GM23338 (cell line): ENCODE measurements around the gene GSDMA.

Source experiments
- CREB1 ChIP-seq: fragments of 250-450 bp; sonication (Bioruptor Pico); IDR thresholded peaks from 2 replicates; pipeline ENCODE4 v1.5.0; 2020; ENCODE audit warnings: low read depth, mild to moderate bottlenecking, moderate library complexity
- CTCF ChIP-seq, 2 experiments: fragments of 200-600 bp in 1 of 2; sonication (generic) in 1 of 2; conservative IDR thresholded peaks; 2 replicates each; pipeline versions ENCODE4 v1.5.1 to v1.6.1; 2016 to 2017; ENCODE audit warnings: antibody characterized with exemption in 2 of 2, low read depth in 2 of 2, mild to moderate bottlenecking in 2 of 2, moderate library complexity in 1 of 2
- EZH2 ChIP-seq: fragments of 200-600 bp; sonication (generic); IDR thresholded peaks from one replicate; pipeline ENCODE4 v1.8.0; 2017; ENCODE audit warnings: antibody characterized with exemption, mild to moderate bottlenecking, low read depth; ENCODE audit not compliant: unreplicated experiment
- EZH2phosphoT487 ChIP-seq: fragments of 200-600 bp; sonication (generic); IDR thresholded peaks from one replicate; pipeline ENCODE4 v1.8.1; 2018; ENCODE audit warnings: antibody characterized with exemption; ENCODE audit not compliant: unreplicated experiment
- JUNB ChIP-seq: IDR thresholded peaks from one replicate; pipeline ENCODE4 v1.6.1; 2016; ENCODE audit warnings: antibody characterized with exemption; ENCODE audit not compliant: unreplicated experiment
- POLR2AphosphoS5 ChIP-seq: IDR thresholded peaks from 2 replicates; pipeline ENCODE4 v1.6.1; 2016; ENCODE audit warnings: antibody characterized with exemption, low read depth
- STAT1 ChIP-seq: IDR thresholded peaks from one replicate; pipeline ENCODE4 v1.6.1; 2016; ENCODE audit warnings: antibody characterized with exemption; ENCODE audit not compliant: unreplicated experiment
- TF ChIP-seq, protein P1 (sequence below): IDR thresholded peaks from one replicate; pipeline ENCODE4 v1.6.1; 2018; ENCODE audit warnings: antibody characterized with exemption; ENCODE audit not compliant: unreplicated experiment
- TF ChIP-seq, protein P2 (sequence below): IDR thresholded peaks from 2 replicates; pipeline ENCODE4 v1.6.1; 2016; ENCODE audit warnings: antibody characterized with exemption
- TF ChIP-seq, protein P3 (sequence below): fragments of 250-450 bp; sonication (Bioruptor Pico); IDR thresholded peaks from 2 replicates; pipeline ENCODE4 v1.5.0; 2020; ENCODE audit warnings: mild to moderate bottlenecking, moderate library complexity

GRCh38 chr17:39928858-39929645 is 33.8 kb upstream of the GSDMA start:
- TF ChIP-seq, protein P1, sequence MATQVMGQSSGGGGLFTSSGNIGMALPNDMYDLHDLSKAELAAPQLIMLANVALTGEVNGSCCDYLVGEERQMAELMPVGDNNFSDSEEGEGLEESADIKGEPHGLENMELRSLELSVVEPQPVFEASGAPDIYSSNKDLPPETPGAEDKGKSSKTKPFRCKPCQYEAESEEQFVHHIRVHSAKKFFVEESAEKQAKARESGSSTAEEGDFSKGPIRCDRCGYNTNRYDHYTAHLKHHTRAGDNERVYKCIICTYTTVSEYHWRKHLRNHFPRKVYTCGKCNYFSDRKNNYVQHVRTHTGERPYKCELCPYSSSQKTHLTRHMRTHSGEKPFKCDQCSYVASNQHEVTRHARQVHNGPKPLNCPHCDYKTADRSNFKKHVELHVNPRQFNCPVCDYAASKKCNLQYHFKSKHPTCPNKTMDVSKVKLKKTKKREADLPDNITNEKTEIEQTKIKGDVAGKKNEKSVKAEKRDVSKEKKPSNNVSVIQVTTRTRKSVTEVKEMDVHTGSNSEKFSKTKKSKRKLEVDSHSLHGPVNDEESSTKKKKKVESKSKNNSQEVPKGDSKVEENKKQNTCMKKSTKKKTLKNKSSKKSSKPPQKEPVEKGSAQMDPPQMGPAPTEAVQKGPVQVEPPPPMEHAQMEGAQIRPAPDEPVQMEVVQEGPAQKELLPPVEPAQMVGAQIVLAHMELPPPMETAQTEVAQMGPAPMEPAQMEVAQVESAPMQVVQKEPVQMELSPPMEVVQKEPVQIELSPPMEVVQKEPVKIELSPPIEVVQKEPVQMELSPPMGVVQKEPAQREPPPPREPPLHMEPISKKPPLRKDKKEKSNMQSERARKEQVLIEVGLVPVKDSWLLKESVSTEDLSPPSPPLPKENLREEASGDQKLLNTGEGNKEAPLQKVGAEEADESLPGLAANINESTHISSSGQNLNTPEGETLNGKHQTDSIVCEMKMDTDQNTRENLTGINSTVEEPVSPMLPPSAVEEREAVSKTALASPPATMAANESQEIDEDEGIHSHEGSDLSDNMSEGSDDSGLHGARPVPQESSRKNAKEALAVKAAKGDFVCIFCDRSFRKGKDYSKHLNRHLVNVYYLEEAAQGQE, result no peak
- TF ChIP-seq CTCF (conservative IDR thresholded peaks at IDR 0.05; ENCODE audit: low read depth in 2 of 2) (no peak), EZH2 (no peak), POLR2AphosphoS5 (no peak), EZH2phosphoT487 (no peak), CREB1 (CRISPR knock-in tag) (no peak), STAT1 (no peak), JUNB (no peak)
- TF ChIP-seq, protein P2, sequence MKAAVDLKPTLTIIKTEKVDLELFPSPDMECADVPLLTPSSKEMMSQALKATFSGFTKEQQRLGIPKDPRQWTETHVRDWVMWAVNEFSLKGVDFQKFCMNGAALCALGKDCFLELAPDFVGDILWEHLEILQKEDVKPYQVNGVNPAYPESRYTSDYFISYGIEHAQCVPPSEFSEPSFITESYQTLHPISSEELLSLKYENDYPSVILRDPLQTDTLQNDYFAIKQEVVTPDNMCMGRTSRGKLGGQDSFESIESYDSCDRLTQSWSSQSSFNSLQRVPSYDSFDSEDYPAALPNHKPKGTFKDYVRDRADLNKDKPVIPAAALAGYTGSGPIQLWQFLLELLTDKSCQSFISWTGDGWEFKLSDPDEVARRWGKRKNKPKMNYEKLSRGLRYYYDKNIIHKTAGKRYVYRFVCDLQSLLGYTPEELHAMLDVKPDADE, result no peak
- TF ChIP-seq, protein P3, sequence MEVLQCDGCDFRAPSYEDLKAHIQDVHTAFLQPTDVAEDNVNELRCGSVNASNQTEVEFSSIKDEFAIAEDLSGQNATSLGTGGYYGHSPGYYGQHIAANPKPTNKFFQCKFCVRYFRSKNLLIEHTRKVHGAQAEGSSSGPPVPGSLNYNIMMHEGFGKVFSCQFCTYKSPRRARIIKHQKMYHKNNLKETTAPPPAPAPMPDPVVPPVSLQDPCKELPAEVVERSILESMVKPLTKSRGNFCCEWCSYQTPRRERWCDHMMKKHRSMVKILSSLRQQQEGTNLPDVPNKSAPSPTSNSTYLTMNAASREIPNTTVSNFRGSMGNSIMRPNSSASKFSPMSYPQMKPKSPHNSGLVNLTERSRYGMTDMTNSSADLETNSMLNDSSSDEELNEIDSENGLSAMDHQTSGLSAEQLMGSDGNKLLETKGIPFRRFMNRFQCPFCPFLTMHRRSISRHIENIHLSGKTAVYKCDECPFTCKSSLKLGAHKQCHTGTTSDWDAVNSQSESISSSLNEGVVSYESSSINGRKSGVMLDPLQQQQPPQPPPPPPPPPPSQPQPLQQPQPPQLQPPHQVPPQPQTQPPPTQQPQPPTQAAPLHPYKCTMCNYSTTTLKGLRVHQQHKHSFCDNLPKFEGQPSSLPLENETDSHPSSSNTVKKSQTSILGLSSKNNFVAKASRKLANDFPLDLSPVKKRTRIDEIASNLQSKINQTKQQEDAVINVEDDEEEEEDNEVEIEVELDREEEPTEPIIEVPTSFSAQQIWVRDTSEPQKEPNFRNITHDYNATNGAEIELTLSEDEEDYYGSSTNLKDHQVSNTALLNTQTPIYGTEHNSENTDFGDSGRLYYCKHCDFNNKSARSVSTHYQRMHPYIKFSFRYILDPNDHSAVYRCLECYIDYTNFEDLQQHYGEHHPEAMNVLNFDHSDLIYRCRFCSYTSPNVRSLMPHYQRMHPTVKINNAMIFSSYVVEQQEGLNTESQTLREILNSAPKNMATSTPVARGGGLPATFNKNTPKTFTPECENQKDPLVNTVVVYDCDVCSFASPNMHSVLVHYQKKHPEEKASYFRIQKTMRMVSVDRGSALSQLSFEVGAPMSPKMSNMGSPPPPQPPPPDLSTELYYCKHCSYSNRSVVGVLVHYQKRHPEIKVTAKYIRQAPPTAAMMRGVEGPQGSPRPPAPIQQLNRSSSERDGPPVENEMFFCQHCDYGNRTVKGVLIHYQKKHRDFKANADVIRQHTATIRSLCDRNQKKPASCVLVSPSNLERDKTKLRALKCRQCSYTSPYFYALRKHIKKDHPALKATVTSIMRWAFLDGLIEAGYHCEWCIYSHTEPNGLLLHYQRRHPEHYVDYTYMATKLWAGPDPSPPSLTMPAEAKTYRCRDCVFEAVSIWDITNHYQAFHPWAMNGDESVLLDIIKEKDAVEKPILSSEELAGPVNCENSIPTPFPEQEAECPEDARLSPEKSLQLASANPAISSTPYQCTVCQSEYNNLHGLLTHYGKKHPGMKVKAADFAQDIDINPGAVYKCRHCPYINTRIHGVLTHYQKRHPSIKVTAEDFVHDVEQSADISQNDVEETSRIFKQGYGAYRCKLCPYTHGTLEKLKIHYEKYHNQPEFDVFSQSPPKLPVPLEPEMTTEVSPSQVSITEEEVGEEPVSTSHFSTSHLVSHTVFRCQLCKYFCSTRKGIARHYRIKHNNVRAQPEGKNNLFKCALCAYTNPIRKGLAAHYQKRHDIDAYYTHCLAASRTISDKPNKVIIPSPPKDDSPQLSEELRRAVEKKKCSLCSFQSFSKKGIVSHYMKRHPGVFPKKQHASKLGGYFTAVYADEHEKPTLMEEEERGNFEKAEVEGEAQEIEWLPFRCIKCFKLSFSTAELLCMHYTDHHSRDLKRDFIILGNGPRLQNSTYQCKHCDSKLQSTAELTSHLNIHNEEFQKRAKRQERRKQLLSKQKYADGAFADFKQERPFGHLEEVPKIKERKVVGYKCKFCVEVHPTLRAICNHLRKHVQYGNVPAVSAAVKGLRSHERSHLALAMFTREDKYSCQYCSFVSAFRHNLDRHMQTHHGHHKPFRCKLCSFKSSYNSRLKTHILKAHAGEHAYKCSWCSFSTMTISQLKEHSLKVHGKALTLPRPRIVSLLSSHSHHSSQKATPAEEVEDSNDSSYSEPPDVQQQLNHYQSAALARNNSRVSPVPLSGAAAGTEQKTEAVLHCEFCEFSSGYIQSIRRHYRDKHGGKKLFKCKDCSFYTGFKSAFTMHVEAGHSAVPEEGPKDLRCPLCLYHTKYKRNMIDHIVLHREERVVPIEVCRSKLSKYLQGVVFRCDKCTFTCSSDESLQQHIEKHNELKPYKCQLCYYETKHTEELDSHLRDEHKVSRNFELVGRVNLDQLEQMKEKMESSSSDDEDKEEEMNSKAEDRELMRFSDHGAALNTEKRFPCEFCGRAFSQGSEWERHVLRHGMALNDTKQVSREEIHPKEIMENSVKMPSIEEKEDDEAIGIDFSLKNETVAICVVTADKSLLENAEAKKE (CRISPR knock-in tag), result no peak
